GM12874 (cell line): Measurements from ENCODE around the gene NR2C2.

Experiments
- TF ChIP-seq, protein P1 (sequence below): IDR thresholded peaks from 2 replicates; pipeline ENCODE4 v1.5.1; 2011; ENCODE audit warnings: low read depth, mild to moderate bottlenecking, control low read depth, low read length, moderate library complexity; ENCODE audit not compliant: insufficient read depth

The NR2C2 gene

DNA sequence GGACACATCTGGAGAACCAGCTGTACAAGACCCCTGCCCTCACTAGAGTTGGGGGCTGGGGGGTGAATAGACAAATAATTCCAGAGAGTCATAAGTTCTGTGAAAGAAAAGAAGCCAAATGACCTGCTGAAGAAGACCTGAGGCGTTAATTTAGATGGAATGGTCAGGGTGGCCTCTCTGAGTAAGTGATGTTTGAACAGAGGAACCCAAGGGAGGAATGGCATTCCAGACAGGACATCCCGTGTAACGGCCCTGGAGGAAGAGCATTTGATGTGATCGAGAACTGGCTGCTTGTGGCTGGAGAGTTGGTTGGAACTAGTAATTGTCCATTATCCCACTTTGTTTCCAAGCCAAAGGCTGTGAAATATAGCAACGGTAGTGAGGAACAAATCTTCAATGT, 1.7 kb downstream of the NR2C2 start:
- TF ChIP-seq, protein P1, sequence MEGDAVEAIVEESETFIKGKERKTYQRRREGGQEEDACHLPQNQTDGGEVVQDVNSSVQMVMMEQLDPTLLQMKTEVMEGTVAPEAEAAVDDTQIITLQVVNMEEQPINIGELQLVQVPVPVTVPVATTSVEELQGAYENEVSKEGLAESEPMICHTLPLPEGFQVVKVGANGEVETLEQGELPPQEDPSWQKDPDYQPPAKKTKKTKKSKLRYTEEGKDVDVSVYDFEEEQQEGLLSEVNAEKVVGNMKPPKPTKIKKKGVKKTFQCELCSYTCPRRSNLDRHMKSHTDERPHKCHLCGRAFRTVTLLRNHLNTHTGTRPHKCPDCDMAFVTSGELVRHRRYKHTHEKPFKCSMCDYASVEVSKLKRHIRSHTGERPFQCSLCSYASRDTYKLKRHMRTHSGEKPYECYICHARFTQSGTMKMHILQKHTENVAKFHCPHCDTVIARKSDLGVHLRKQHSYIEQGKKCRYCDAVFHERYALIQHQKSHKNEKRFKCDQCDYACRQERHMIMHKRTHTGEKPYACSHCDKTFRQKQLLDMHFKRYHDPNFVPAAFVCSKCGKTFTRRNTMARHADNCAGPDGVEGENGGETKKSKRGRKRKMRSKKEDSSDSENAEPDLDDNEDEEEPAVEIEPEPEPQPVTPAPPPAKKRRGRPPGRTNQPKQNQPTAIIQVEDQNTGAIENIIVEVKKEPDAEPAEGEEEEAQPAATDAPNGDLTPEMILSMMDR: no peak

DNA sequence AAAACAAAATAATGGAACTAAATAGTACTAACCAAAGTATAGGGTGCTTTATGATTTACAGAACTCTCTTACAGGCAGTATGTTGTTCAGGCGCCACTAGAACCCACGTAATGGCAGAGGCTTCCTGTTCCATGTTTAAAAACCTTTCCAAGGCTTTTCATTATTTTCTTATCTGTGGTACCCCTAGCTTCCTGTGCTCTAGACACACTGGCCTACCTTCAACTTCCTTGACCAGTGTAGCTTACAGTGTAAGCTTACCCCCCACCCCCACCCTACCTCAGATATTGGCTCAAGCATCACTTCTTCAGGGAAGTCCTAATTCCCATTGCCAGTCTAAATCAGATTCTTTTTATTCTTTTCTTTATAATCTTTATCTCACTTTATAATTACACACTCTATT, 2.9 kb downstream of the NR2C2 start:
- TF ChIP-seq, protein P1: no peak

DNA sequence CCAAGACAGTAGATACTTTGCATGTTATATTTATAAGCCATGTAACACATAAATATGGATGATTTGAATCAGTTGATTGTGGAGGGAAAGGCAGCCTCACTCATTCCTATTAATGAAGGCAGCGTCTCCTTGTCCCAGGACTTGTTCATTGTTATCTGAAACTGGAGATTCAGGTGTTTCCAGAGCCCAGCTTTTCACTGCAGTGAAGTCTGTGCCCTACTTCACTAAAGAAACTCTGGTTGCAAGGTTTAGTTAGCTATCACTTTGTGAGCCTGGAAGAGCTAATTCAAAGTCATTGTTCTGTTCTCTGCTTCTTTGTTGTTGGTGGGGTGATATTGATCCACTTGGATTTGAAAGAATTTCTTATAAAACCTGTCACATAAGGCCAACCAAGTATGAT, 9.8 kb downstream of the NR2C2 start:
- TF ChIP-seq, protein P1: no peak

DNA sequence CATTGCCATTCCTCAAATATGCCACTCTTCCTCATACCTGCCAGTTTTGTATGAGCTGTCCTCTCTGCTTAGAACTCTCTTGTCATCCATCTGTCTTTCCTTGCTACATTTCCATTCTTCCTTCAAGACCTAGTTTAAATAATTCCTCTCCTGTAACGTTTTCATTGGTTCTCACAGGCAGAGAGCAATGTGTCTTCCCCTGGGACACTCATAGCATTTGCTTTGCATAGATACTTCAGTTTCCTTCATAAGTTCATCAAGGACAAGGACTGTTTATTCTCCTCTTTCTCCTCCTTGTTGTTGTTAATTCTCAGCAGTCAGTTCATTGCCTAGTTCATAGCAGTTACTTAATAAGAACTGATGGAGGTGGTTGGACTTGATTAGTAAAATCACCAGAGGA, 10.5 kb downstream of the NR2C2 start:
- TF ChIP-seq, protein P1: no peak

DNA sequence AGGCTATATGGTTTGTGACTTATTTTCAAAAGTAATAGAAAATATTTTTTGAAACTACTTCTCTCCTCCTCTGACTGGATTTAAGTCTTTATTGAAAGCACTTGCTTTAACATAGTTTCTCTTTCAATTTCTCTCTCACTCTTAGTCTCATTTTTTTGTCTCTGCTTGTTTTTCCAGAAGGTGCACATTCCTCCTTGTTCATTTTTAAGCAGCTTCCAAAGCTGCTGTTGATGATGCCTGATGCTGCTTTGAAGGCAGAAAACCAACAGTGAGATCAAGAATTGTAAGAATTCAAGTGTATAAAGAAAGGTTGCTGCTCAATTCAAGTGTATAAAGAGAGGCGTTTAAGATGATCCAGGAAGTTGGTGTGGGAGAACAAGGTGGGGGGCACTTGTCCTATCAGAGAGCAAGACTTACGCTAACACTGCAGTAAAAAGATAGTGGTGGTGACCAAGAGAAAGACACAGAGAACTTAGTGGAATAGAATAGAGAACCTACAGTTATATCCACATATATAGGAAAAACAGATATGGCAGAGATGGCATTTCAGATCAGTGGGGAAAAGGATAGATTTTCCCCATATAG, 12.1 kb downstream of the NR2C2 start:
- TF ChIP-seq, protein P1: no peak

DNA sequence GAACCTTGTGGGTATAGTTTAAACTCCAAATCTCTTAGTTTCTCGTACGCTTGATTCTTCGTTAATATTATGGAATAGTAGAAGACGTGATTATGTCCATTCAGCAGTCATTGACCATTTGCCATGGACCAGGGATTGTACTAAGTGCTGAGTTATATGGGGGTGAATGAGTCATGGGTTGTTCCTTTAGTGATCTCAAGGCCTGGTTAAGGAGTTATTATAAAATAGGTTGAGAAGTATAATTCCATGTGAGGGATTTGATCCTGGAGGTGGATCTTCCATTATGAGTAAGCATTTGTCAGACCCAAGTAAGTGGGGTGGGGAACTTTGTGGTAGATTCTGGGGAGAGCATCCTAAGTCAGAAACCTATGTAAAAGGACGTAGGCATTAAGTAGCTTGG, 15.4 kb downstream of the NR2C2 start:
- TF ChIP-seq, protein P1: no peak

DNA sequence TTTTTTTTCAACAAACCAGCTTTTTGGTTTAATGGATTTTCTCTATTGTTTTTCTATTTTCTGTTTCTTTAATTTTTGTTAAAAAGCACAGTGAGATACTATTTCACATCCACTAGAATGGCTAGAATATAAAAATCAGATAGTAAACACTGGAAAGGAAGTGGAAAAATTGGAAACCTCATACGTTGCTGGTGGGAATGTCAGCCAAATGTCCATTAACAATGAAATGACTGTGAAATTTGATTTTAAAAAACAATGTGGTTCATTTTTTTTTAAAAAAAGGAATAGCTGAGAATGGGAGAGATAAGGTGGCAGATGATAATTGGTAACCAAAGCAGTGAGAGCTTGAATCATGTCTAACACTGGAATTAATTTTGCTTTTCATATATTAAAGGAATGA, 19.9 kb downstream of the NR2C2 start:
- TF ChIP-seq, protein P1: no peak

DNA sequence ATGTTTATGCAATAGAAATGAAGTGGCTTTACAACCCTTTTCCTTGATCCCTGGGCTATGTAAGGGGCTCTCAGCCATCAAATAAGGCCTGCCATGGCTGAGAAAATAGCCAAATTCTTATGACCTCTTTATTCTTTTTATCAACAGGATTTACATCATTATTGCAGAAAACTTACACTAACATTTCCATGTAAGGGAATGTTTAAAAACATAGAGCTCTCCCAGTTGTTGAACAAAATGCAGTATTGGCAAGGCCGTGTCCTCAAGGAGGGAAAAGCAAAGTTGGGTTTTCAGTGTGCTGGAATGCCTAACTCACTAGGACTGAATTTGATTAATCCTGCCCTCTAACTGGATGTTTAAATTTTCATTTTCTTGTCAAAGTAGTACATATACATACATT, 22.3 kb downstream of the NR2C2 start:
- TF ChIP-seq, protein P1: no peak
